HEK293 (cell line): ENCODE measurements around the gene SH3RF3.

Experiments used
- CTCF ChIA-PET: fragments of 350-600 bp; formaldehyde crosslinking; extraction: SDS; loops from one replicate; lab custom pipeline; 2021; ENCODE audit warnings: antibody characterized with exemption; lab: Yijun Ruan, JAX
- POLR2A ChIA-PET: fragments of 300-600 bp; formaldehyde crosslinking; extraction: SDS; loops from one replicate; lab custom pipeline; 2020; ENCODE audit warnings: antibody characterized with exemption, inconsistent platforms; lab: Yijun Ruan, JAX
- H3K27ac ChIP-seq: fragments of 200-500 bp; sonication (Bioruptor generic); 2 replicates; pipeline ENCODE4 v1.5.1; 2014; ENCODE audit warnings: low read depth, low read length, control low read depth, inconsistent platforms; ENCODE audit errors: extremely low read depth
- H3K36me3 ChIP-seq, 2 experiments: fragments of 200-500 bp in 1 of 2; sonication (Bioruptor generic) in 1 of 2; 1 replicate in 1 of 2; 2 replicates in 1 of 2; pipeline ENCODE4 v1.5.1; 2014 to 2017; ENCODE audit warnings: inconsistent platforms in 2 of 2, low read length in 2 of 2; ENCODE audit not compliant: control insufficient read depth in 2 of 2, insufficient read depth in 1 of 2
- H3K4me1 ChIP-seq: fragments of 200-500 bp; sonication (Bioruptor generic); 2 replicates; pipeline ENCODE4 v1.5.1; 2014; ENCODE audit warnings: mild to moderate bottlenecking, low read length, inconsistent platforms; ENCODE audit not compliant: control insufficient read depth, insufficient read depth
- H3K4me3 ChIP-seq: 2 replicates; pipeline ENCODE4 v1.5.1; 2011; ENCODE audit warnings: low read depth, mild to moderate bottlenecking, control low read depth, low read length, moderate library complexity
- H3K9me3 ChIP-seq: fragments of 200-500 bp; sonication (Bioruptor generic); 2 replicates; pipeline ENCODE4 v1.5.1; 2014; ENCODE audit warnings: low read depth, low read length, inconsistent platforms; ENCODE audit not compliant: control insufficient read depth, insufficient read depth
- BCL11A ChIP-seq: fragments of 450-650 bp; formaldehyde crosslinking; IDR thresholded peaks from 2 replicates; pipeline ENCODE4 v1.5.1; 2016; ENCODE audit warnings: low read depth, missing biosample characterization, missing genetic modification characterization
- KLF10 ChIP-seq: fragments of 450-650 bp; IDR thresholded peaks from 2 replicates; pipeline ENCODE4 v1.5.1; 2018; ENCODE audit warnings: missing biosample characterization, mild to moderate bottlenecking, missing genetic modification characterization
- OVOL3 ChIP-seq: fragments of 450-650 bp; formaldehyde crosslinking; IDR thresholded peaks from 2 replicates; pipeline ENCODE4 v1.5.1; 2016; ENCODE audit warnings: missing biosample characterization, missing genetic modification characterization
- SETDB1 ChIP-seq: IDR thresholded peaks from one replicate; pipeline ENCODE4 v1.6.1; 2017; ENCODE audit warnings: mild to moderate bottlenecking, low read length, moderate library complexity, mixed read lengths; ENCODE audit not compliant: insufficient read length
- SP3 ChIP-seq: fragments of 450-650 bp; formaldehyde crosslinking; IDR thresholded peaks from 2 replicates; pipeline ENCODE4 v1.5.1; 2016; ENCODE audit warnings: missing biosample characterization, missing genetic modification characterization
- ZBTB17 ChIP-seq: fragments of 450-650 bp; formaldehyde crosslinking; IDR thresholded peaks from 2 replicates; pipeline ENCODE4 v1.5.1; 2016; ENCODE audit warnings: missing biosample characterization, missing genetic modification characterization
- ZIC2 ChIP-seq: fragments of 450-650 bp; formaldehyde crosslinking; IDR thresholded peaks from 2 replicates; pipeline ENCODE4 v1.5.1; 2016; ENCODE audit warnings: missing biosample characterization, missing genetic modification characterization
- ZNF10 ChIP-seq: fragments of 450-650 bp; formaldehyde crosslinking; IDR thresholded peaks from 2 replicates; pipeline ENCODE4 v1.5.1; 2017; ENCODE audit warnings: missing biosample characterization, missing genetic modification characterization
- ZNF121 ChIP-seq: fragments of 450-650 bp; formaldehyde crosslinking; IDR thresholded peaks from 2 replicates; pipeline ENCODE4 v1.5.1; 2016; ENCODE audit warnings: missing biosample characterization, missing genetic modification characterization
- ZNF138 ChIP-seq: fragments of 450-650 bp; formaldehyde crosslinking; IDR thresholded peaks from 2 replicates; pipeline ENCODE4 v1.5.1; 2016; ENCODE audit warnings: missing biosample characterization, missing genetic modification characterization, borderline replicate concordance
- ZNF2 ChIP-seq: fragments of 450-650 bp; formaldehyde crosslinking; IDR thresholded peaks from 2 replicates; pipeline ENCODE4 v1.5.1; 2016; ENCODE audit warnings: missing biosample characterization, missing genetic modification characterization
- ZNF223 ChIP-seq: fragments of 450-650 bp; formaldehyde crosslinking; IDR thresholded peaks from 2 replicates; pipeline ENCODE4 v1.5.1; 2016; ENCODE audit warnings: missing biosample characterization, missing genetic modification characterization
- ZNF324 ChIP-seq: fragments of 450-650 bp; formaldehyde crosslinking; IDR thresholded peaks from 2 replicates; pipeline ENCODE4 v1.5.1; 2016; ENCODE audit warnings: missing biosample characterization, missing genetic modification characterization
- ZNF350 ChIP-seq: fragments of 450-650 bp; formaldehyde crosslinking; IDR thresholded peaks from 2 replicates; pipeline ENCODE4 v1.5.0; 2017; ENCODE audit warnings: missing biosample characterization, mild to moderate bottlenecking, missing genetic modification characterization
- ZNF391 ChIP-seq: fragments of 450-650 bp; formaldehyde crosslinking; IDR thresholded peaks from 2 replicates; pipeline ENCODE4 v1.5.1; 2016; ENCODE audit warnings: low read depth, missing biosample characterization, missing genetic modification characterization, borderline replicate concordance
- ZNF623 ChIP-seq: fragments of 450-650 bp; formaldehyde crosslinking; IDR thresholded peaks from 2 replicates; pipeline ENCODE4 v1.5.1; 2016; ENCODE audit warnings: missing biosample characterization, missing genetic modification characterization
- ZNF792 ChIP-seq: fragments of 450-650 bp; formaldehyde crosslinking; IDR thresholded peaks from 2 replicates; pipeline ENCODE4 v1.5.1; 2016; ENCODE audit warnings: missing biosample characterization, missing genetic modification characterization
- ZSCAN30 ChIP-seq: fragments of 450-650 bp; IDR thresholded peaks from 2 replicates; pipeline ENCODE4 v1.5.1; 2018; ENCODE audit warnings: missing biosample characterization, mild to moderate bottlenecking, missing genetic modification characterization, moderate library complexity
- TF ChIP-seq, protein P1 (sequence below): fragments of 450-650 bp; formaldehyde crosslinking; IDR thresholded peaks from 2 replicates; pipeline ENCODE4 v1.5.1; 2016; ENCODE audit warnings: missing biosample characterization, missing genetic modification characterization, low read depth
- TF ChIP-seq, protein P2 (sequence below): fragments of 450-650 bp; formaldehyde crosslinking; IDR thresholded peaks from 2 replicates; pipeline ENCODE4 v1.5.1; 2017; ENCODE audit warnings: missing biosample characterization, missing genetic modification characterization
- TF ChIP-seq, protein P3 (sequence below): fragments of 450-650 bp; formaldehyde crosslinking; IDR thresholded peaks from 2 replicates; pipeline ENCODE4 v1.5.1; 2016; ENCODE audit warnings: missing biosample characterization, missing genetic modification characterization
- TF ChIP-seq, protein P4 (sequence below): fragments of 450-650 bp; formaldehyde crosslinking; IDR thresholded peaks from 2 replicates; pipeline ENCODE4 v1.5.1; 2016; ENCODE audit warnings: missing biosample characterization, missing genetic modification characterization, borderline replicate concordance
- TF ChIP-seq, protein P5 (sequence below): fragments of 450-650 bp; formaldehyde crosslinking; IDR thresholded peaks from 2 replicates; pipeline ENCODE4 v1.5.1; 2016; ENCODE audit warnings: missing biosample characterization, missing genetic modification characterization
- TF ChIP-seq, protein P6 (sequence below): fragments of 450-650 bp; formaldehyde crosslinking; IDR thresholded peaks from 2 replicates; pipeline ENCODE4 v1.5.1; 2016; ENCODE audit warnings: missing biosample characterization, missing genetic modification characterization

SH3RF3 gene

DNA sequence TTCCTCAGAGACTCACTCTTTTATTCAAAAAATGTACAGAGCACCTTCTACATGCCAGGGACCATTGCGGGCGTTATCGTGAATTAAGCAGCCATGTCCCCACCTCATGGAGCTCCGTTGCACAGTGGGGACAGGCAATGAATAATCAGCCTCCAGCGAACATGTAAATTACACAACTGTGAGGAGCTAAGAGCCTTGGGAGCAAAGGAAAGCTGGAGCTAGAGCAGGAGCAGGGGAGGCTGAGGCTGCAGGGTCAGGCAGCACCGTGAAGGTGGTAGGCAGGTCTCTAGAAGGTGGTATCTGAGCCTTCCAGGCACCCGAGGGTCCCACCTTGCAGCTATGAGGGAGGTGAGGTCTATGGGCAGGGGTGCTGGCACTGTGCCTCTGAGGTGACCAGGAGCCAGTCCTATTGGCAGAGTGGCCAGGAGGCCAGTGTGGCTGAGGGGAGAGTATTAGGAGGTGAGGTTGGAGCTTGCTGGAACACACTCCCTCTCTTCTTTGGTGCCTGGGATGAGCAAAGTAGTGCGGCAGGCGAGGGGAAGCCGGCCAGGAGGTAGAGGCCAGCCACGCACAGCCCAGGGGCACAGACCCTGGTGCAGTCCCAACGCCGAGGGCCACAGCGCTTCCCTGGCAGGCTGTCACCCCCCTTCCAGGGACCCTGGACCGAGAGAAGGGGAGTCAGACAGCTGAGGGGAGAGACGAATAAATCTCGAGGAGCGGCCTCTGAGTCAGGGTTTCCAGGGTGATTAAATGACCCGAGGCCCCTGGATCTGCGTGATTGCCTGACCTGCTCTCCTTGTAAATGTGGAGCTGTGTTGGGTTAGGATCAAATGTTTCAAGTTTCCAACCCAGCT is 317.5 kb downstream of the SH3RF3 start:
- CTCF ChIA-PET, result interaction anchor here (0.7 kb wide), 1 partner anchor 208 kb away, joined by 3 read pairs; no protein-coding TSS in a partner anchor

DNA sequence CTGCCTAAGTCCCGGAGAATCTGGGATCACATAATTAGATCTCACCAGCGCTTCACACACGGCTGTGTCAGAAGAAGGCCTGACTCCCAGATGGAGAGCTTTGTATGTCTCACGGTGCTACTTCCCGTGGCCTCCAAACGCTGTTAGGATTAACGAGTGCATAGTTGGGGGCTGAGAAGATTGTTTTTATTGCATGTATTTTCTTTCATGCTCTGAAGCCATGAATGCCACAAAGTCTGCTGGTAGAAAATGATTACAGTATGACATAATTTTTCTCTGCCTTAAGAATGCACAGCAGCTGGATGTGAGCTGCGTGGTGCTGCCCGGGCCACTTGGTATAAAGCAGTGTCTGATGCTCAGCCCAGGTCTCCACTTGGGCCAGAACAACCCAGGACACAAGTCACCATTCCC is 318.3 kb downstream of the SH3RF3 start:
- CTCF ChIA-PET, result interaction anchor here (0.7 kb wide), 1 partner anchor 209 kb away, joined by 3 read pairs; no protein-coding TSS in a partner anchor
- POLR2A ChIA-PET, result no interaction called here
- Histone ChIP-seq H3K4me1 (no peaks in the 10 kb centered on the region), H3K9me3 (peaks cover 7% of the 10 kb centered on the region), H3K36me3 (peaks cover 0 to 12% of the 10 kb centered on the region in 2 experiments), H3K27ac (no peak overlapping the region), H3K4me3 (no peak overlapping the region)
- TF ChIP-seq, protein P1, sequence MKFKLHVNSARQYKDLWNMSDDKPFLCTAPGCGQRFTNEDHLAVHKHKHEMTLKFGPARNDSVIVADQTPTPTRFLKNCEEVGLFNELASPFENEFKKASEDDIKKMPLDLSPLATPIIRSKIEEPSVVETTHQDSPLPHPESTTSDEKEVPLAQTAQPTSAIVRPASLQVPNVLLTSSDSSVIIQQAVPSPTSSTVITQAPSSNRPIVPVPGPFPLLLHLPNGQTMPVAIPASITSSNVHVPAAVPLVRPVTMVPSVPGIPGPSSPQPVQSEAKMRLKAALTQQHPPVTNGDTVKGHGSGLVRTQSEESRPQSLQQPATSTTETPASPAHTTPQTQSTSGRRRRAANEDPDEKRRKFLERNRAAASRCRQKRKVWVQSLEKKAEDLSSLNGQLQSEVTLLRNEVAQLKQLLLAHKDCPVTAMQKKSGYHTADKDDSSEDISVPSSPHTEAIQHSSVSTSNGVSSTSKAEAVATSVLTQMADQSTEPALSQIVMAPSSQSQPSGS, result peak; percentile 42; the same call in 1 of the 2 replicates
- TF ChIP-seq ZNF350 (no peak), ZIC2 (tag by site-specific recombination) (peak; percentile 92), ZNF121 (tag by site-specific recombination) (no peak), ZNF138 (tag by site-specific recombination) (no peak), ZBTB17 (tag by site-specific recombination) (peak; percentile 34; the same call in 1 of the 2 replicates), ZSCAN30 (tag by site-specific recombination) (0 out of 2 replicates have a peak, but pooled peaks have one; percentile 19), BCL11A (no peak)
- TF ChIP-seq, protein P2, sequence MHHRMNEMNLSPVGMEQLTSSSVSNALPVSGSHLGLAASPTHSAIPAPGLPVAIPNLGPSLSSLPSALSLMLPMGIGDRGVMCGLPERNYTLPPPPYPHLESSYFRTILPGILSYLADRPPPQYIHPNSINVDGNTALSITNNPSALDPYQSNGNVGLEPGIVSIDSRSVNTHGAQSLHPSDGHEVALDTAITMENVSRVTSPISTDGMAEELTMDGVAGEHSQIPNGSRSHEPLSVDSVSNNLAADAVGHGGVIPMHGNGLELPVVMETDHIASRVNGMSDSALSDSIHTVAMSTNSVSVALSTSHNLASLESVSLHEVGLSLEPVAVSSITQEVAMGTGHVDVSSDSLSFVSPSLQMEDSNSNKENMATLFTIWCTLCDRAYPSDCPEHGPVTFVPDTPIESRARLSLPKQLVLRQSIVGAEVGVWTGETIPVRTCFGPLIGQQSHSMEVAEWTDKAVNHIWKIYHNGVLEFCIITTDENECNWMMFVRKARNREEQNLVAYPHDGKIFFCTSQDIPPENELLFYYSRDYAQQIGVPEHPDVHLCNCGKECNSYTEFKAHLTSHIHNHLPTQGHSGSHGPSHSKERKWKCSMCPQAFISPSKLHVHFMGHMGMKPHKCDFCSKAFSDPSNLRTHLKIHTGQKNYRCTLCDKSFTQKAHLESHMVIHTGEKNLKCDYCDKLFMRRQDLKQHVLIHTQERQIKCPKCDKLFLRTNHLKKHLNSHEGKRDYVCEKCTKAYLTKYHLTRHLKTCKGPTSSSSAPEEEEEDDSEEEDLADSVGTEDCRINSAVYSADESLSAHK, result no peak
- TF ChIP-seq, protein P3, sequence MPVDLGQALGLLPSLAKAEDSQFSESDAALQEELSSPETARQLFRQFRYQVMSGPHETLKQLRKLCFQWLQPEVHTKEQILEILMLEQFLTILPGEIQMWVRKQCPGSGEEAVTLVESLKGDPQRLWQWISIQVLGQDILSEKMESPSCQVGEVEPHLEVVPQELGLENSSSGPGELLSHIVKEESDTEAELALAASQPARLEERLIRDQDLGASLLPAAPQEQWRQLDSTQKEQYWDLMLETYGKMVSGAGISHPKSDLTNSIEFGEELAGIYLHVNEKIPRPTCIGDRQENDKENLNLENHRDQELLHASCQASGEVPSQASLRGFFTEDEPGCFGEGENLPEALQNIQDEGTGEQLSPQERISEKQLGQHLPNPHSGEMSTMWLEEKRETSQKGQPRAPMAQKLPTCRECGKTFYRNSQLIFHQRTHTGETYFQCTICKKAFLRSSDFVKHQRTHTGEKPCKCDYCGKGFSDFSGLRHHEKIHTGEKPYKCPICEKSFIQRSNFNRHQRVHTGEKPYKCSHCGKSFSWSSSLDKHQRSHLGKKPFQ (tag by site-specific recombination), result 0 out of 2 replicates have a peak, but pooled peaks have one; percentile 16

More for the DNA sequence above, 317.5 kb downstream of the SH3RF3 start:
- H3K27ac ChIP-seq, result no peak overlapping the region
- POLR2A ChIA-PET, result no interaction called here
- no peaks in the 10 kb centered on the region for H3K4me1 ChIP-seq
- H3K4me3 ChIP-seq, result no peak overlapping the region
- H3K9me3 ChIP-seq, result peaks cover 7% of the 10 kb centered on the region
- H3K36me3 ChIP-seq, result peaks cover 0 to 8% of the 10 kb centered on the region in 2 experiments
- TF ChIP-seq ZNF2 (tag by site-specific recombination) (no peak), SETDB1 (no peak), SP3 (no peak), ZNF324 (tag by site-specific recombination) (no peak), ZNF623 (tag by site-specific recombination) (no peak), OVOL3 (tag by site-specific recombination) (no peak), ZNF391 (tag by site-specific recombination) (no peak), ZNF10 (tag by site-specific recombination) (no peak), KLF10 (tag by site-specific recombination) (no peak), ZNF792 (tag by site-specific recombination) (no peak), ZNF223 (tag by site-specific recombination) (no peak)
- TF ChIP-seq, protein P4, sequence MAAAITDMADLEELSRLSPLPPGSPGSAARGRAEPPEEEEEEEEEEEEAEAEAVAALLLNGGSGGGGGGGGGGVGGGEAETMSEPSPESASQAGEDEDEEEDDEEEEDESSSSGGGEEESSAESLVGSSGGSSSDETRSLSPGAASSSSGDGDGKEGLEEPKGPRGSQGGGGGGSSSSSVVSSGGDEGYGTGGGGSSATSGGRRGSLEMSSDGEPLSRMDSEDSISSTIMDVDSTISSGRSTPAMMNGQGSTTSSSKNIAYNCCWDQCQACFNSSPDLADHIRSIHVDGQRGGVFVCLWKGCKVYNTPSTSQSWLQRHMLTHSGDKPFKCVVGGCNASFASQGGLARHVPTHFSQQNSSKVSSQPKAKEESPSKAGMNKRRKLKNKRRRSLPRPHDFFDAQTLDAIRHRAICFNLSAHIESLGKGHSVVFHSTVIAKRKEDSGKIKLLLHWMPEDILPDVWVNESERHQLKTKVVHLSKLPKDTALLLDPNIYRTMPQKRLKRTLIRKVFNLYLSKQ (tag by site-specific recombination), result no peak
- TF ChIP-seq, protein P5, sequence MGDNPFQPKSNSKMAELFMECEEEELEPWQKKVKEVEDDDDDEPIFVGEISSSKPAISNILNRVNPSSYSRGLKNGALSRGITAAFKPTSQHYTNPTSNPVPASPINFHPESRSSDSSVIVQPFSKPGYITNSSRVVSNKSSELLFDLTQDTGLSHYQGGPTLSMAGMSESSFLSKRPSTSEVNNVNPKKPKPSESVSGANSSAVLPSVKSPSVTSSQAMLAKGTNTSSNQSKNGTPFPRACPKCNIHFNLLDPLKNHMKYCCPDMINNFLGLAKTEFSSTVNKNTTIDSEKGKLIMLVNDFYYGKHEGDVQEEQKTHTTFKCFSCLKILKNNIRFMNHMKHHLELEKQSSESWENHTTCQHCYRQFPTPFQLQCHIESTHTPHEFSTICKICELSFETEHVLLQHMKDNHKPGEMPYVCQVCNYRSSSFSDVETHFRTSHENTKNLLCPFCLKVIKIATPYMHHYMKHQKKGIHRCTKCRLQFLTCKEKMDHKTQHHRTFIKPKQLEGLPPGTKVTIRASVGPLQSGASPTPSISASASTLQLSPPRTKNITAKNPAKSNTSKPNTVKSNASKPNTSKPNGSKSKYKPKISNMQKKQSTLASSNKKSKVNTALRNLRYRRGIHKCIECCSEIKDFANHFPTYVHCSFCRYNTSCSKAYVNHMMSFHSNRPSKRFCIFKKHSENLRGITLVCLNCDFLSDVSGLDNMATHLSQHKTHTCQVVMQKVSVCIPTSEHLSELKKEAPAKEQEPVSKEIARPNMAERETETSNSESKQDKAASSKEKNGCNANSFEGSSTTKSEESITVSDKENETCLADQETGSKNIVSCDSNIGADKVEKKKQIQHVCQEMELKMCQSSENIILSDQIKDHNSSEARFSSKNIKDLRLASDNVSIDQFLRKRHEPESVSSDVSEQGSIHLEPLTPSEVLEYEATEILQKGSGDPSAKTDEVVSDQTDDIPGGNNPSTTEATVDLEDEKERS (tag by site-specific recombination), result no peak
- TF ChIP-seq, protein P6, sequence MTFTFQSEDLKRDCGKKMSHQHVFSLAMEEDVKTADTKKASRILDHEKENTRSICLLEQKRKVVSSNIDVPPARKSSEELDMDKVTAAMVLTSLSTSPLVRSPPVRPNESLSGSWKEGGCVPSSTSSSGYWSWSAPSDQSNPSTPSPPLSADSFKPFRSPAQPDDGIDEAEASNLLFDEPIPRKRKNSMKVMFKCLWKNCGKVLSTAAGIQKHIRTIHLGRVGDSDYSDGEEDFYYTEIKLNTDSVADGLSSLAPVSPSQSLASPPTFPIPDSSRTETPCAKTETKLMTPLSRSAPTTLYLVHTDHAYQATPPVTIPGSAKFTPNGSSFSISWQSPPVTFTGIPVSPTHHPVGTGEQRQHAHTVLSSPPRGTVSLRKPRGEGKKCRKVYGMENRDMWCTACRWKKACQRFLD (tag by site-specific recombination), result no peak
- TF ChIP-seq, all 188 proteins: peak for 0
